K562 (cell line): ENCODE data around the gene KRT39.

Source experiments
- ELF1 ChIP-seq: fragments of 200-800 bp; sonication (Bioruptor generic); IDR thresholded peaks from 2 replicates; pipeline ENCODE4 v1.6.1; 2016; ENCODE audit warnings: missing genetic modification characterization, missing compliant biosample characterization
- ELF4 ChIP-seq: fragments of 450-650 bp; formaldehyde crosslinking; IDR thresholded peaks from 2 replicates; pipeline ENCODE4 v1.4.0; 2022; ENCODE audit warnings: missing genetic modification characterization
- GABPB1 ChIP-seq: sonication (generic); formaldehyde crosslinking; IDR thresholded peaks from 2 replicates; pipeline ENCODE4 v1.8.0; 2022; ENCODE audit warnings: mild to moderate bottlenecking, missing genetic modification reagents
- JUND ChIP-seq, 2 experiments: IDR thresholded peaks; 2 replicates in 1 of 2; 3 replicates in 1 of 2; pipeline ENCODE4 v1.6.1; 2011; ENCODE audit warnings: borderline replicate concordance in 2 of 2, low read depth in 2 of 2, low read length in 2 of 2, improper control_type of control experiment in 1 of 2, missing biosample characterization in 1 of 2, missing genetic modification characterization in 1 of 2, missing genetic modification reagents in 1 of 2
- KDM2B ChIP-seq: fragments of 250-450 bp; sonication (Bioruptor Pico); IDR thresholded peaks from 2 replicates; pipeline ENCODE4 v1.8.0; 2021; ENCODE audit warnings: mild to moderate bottlenecking, moderate library complexity
- RBM39 ChIP-seq: fragments of 200-400 bp; formaldehyde crosslinking; optimal IDR thresholded peaks from 2 replicates; pipeline ENCODE3; 2018; ENCODE audit warnings: low read depth, low read length
- SREBF2 ChIP-seq: sonication (generic); formaldehyde crosslinking; IDR thresholded peaks from 2 replicates; pipeline ENCODE4 v1.4.0; 2020; ENCODE audit warnings: mild to moderate bottlenecking, missing genetic modification reagents
- YY1 ChIP-seq, 3 experiments: IDR thresholded peaks; 2 replicates each; pipeline ENCODE4 v1.6.1; 2011; ENCODE audit warnings: low read length in 2 of 3, mild to moderate bottlenecking in 2 of 3, moderate library complexity in 2 of 3, borderline replicate concordance in 1 of 3, control low read depth in 1 of 3, low read depth in 1 of 3; ENCODE audit not compliant: insufficient read depth in 3 of 3, insufficient replicate concordance in 2 of 3, control insufficient read depth in 1 of 3, insufficient read length in 1 of 3; ENCODE audit errors: extremely low read depth in 1 of 3
- ZEB2 ChIP-seq: fragments of 450-650 bp; IDR thresholded peaks from 2 replicates; pipeline ENCODE4 v1.6.1; 2016
- TF ChIP-seq, protein P1 (sequence below): sonication (generic); formaldehyde crosslinking; IDR thresholded peaks from 2 replicates; pipeline ENCODE4 v1.8.1; 2022; ENCODE audit warnings: missing genetic modification reagents

GRCh38 chr17:41004397-41004796 is 37.6 kb upstream of the KRT39 start:
- TF ChIP-seq, protein P1, sequence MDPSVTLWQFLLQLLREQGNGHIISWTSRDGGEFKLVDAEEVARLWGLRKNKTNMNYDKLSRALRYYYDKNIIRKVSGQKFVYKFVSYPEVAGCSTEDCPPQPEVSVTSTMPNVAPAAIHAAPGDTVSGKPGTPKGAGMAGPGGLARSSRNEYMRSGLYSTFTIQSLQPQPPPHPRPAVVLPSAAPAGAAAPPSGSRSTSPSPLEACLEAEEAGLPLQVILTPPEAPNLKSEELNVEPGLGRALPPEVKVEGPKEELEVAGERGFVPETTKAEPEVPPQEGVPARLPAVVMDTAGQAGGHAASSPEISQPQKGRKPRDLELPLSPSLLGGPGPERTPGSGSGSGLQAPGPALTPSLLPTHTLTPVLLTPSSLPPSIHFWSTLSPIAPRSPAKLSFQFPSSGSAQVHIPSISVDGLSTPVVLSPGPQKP (CRISPR knock-in tag) = no peak
- TF ChIP-seq JUND (IDR thresholded peaks at IDR 0.05; ENCODE audit: borderline replicate concordance, low read depth, low read length) (no peak), JUND (tag; IDR thresholded peaks at IDR 0.05; ENCODE audit: borderline replicate concordance, low read depth, low read length) (no peak), YY1 (IDR thresholded peaks at IDR 0.05; ENCODE audit: borderline replicate concordance in 1 of 3, control insufficient read depth in 1 of 3, extremely low read depth in 1 of 3, insufficient read depth in 3 of 3, insufficient read length in 1 of 3, insufficient replicate concordance in 2 of 3, low read depth in 1 of 3, low read length in 2 of 3) (no peak), ELF4 (CRISPR knock-in tag) (no peak), KDM2B (no peak), RBM39 (no peak), GABPB1 (CRISPR knock-in tag) (no peak), ZEB2 (no peak), SREBF2 (CRISPR knock-in tag) (no peak), ELF1 (tag) (no peak)
